GM19023 (cell line): ENCODE data around the gene LPCAT4.
A peak's percentile ranks its signal among the peaks of the same experiment; 100 is the strongest.
"Not testable (repeated sequence)": the region's sequence is repeated elsewhere in the genome, so short reads cannot be mapped to it uniquely, and the experiment has no call there.

Experiments used
- ATAC-seq: cut with Tn5 transposase; IDR thresholded peaks from one replicate; pipeline ENCODE4 v1.9.1; 2021; ENCODE audit warnings: mild to moderate bottlenecking, moderate library complexity; ENCODE audit not compliant: unreplicated experiment

Gene LPCAT4, protein sequence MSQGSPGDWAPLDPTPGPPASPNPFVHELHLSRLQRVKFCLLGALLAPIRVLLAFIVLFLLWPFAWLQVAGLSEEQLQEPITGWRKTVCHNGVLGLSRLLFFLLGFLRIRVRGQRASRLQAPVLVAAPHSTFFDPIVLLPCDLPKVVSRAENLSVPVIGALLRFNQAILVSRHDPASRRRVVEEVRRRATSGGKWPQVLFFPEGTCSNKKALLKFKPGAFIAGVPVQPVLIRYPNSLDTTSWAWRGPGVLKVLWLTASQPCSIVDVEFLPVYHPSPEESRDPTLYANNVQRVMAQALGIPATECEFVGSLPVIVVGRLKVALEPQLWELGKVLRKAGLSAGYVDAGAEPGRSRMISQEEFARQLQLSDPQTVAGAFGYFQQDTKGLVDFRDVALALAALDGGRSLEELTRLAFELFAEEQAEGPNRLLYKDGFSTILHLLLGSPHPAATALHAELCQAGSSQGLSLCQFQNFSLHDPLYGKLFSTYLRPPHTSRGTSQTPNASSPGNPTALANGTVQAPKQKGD

DNA sequence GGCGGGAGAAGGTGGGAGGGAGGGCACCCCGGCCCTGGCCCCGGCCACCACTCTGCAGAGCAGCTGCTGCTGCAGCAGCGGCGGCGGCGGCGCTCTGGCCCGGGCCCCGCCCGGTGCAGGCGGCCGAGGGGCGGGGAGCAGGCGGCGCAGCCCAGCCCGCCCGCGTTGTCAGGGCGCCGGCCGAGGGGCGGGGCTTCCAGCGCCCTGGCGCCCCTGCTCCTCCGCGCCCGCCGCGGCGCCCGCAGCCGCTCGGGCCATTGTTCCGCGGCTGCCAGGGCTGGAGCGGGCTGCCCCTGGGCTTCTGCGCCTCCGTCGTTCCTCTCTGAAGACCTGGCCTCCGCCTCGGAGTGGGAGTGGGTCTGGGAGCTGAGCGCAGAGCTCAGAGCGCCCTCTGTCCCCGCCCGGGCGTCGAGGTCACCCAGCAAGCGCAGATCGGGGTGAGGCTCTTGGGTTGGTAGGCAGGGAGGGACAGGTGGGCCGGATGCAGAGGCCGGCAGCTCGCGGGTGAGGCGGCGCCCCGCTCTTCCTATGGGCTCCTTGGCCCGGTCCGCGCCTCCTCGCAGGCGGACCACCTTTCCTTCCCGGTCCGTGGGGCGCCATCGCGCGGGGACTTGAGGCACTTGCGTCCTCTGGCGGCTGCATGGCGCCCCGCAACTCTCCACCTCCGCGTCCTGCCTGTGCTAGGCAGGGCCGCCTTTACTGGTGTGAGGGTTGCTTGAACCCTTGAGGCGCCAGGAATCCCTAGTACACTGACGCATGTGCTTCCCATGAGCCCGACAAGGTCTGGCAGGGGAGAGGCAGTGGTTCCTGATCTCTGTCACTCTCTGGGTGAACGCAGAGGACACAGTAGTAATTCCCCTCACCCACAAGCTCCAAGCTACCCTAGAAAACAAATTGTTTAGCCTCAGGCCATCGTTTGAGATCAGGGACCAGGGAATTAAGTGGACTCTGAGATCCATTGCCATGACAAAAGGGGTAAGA, at the start of gene LPCAT4:
TSS of gene LPCAT4 (minus strand) at position 96 of the 981 bp plus-strand sequence. CDS start 96 bp downstream, outside the sequence.
- ATAC-seq: peak; percentile 84

DNA sequence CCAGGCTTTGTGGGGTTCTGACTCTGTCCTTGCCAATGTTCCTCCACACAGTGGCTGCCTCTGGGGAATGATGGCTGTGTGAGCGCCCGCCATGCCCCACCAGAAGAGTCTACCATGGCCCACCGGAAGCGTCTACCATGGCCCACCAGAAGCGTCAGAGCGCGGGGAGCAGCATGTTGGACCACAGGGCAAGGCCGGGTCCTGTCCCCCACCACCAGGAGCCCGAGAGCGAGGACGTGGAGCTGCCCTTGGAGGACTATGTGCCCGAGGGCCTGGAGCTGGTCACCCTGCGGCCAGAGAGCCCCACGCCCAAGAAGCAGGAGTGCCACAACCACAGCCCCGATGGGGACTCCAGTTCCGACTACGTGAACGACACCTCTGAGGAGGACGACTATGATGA, 42.5 kb upstream of the LPCAT4 start:
- not testable (repeated sequence) for ATAC-seq

DNA sequence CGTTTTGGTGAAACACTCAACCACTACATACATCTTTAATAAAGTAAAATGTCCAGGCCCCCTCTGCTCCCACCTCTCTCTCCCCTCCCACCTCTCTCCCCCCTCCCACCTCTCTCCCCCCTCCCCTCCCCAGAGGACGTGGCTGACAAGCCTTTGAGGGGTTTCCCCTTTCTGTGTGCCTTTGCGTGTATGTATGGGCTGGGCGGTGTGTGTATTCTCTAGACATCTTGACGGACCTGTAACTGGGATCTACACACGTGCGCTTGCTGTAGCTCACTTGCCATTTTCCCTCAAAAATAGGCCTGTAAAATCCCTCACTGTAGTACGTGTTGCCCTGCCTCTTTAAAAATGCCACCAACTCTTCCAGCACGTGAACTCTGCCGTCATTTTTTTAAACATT, 42.0 kb upstream of the LPCAT4 start:
- not testable (repeated sequence) for ATAC-seq

DNA sequence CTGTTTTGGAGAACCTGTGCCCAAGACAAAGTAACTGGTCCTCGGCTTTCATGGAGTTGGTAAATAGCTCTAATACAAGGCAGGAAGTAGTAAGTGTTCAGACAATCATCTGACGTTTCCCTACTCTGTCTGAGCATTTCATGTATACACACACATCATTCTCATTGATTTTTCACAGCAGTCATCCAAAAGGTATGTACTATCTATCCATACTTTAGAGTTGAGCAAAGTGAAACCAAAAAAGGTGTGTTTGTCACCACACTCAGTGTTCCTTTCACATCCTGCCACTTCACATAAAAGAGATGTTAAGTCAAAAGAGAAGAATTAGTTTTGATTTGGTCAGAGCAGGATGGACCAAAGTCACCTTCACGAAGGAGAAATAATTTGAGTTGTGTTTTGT, 36.9 kb upstream of the LPCAT4 start:
- not testable (repeated sequence) for ATAC-seq

DNA sequence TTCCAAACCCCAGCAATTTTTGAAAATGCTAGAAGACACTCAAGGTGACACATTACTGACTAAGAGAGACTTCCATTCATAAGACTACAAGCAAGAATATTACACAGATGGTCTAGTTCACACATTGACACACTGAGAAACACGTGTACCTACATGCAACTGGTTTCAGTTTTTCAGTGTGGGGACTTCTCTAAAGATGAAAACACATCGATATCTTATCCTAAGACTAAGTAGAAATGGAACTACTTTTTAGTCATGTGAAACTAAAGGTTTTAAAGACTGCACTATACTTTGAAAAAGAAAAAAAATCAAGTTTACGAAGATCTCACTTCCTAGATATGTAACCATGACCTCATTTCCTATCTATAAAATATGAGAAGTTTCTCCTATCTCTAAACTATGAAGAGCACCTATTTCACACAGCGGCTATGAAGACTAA, 36.2 kb upstream of the LPCAT4 start:
- peak; percentile 59 for ATAC-seq

DNA sequence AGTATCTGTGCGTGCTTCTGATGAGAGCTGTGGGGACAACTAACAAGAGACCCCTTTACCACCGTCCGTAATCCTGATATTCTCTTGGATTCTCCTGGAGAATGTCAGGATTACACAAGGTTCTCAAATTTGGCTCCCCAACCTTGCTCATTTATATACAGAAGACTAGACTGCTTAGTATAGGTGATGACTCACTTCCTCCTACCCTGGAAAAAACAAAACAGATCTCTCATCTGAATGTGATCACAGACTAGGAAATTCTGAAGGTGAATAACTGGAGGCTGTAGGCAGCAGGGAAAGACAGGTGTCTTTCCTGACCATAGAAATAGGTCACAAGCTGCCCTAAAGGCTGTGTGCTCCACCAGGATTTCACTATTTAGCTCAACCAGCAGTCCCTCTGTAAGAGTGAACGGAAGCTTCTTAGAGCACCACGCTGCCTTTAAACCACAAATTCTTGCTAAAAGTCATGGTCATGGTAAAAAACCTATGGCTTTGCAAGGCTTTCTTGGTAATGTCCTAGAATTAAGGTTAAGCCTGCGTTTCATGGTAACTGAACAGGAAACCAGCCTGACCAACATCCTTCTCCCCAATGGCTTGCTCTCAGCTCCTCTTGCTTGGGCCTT, 30.8 kb upstream of the LPCAT4 start:
- ATAC-seq: peak; percentile 54

DNA sequence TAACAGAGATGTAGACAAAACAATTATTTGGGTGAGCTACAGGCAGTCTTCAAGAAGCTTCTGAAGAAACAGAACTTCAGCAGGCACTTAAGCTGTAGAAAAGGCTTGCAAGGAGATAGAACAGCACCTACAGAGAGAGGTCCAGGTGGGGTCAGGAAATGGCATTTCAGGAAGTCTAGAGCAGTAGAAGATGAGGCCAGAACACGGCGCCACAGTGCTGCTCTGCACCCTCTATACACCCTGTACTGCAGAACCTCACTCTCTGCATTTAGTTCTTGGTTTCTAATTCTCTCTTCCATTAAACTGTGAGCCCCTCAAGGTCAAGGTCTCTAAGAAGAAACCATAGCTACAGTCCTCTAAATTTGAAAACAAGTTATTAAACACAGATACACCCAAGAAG, 26.0 kb upstream of the LPCAT4 start:
- not testable (repeated sequence) for ATAC-seq

DNA sequence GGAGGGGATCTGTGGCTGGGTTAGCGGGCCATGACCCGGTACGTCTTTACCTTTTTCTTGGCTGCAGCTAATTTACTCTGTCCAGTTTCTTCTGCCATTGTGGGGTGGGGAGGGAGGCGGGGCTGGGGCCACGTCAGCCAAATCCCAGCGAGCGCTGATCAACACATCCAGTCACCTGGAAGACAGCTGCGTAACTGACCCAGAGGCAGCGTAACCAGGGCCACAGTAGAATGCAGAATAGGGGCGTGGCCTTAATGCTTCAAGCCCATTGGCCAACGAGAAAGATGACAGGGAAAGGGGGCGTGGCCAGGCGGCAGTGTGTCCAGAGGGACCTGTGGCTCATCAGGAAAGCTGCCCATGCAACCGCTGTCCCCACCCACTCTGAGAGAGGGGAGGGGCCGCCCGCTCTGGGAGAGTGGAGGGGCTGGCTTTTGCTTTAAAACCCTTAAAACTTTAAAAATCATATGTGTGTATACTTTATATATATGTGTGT, 22.6 kb upstream of the LPCAT4 start:
- ATAC-seq: not testable (repeated sequence)

DNA sequence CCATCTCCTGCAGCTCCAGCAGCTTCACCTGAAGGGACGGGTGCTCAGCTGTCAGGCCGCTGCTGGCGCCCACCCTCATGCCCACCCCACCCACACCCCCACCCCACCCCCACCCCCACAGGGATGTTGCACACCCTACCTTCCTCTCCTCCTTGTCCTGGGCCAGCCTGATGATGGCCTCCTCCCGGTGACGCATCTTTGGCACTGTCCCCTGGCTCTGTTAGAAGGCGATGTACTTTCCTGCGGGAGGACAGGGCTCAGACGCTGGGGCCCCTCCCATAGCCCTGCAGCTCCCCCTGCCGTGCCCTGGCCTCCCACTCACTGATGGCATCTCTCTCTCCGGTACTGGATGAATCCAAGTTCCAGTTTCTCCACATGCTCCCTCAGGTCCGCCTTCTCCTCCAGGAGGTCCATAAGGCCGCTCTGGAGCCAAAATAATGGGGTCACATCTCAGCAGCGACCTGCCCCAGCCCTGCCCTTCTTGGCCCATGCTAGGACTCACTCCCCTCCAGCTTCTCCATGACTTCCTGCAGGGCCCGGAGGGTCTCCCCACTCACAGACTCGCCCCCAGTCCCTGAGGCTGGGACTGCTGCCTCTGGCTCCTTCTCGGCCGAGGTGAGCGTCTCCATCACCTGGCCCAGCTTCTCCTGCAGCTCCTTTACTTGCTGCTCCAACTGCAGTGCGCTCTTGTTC, 15.0 kb upstream of the LPCAT4 start:
- ATAC-seq: not testable (repeated sequence)

DNA sequence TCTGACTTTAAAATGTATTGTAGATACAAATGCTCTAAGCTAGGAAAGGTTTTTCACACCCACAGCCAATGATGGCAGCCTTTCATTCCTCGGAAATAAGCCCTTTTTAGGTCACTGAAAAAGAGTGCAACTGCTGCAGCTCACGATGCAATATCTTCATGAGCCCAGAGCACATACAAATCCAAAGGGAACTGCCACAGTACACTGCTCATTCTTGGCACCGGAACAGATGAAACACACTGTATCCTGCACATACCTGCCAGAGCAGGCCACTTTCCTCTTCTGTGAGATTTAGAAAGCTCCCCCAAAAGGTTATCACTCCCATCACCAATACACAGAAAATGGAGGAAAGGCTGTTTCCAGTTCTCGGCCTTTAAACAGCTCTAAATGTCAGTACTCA, 13.5 kb upstream of the LPCAT4 start:
- not testable (repeated sequence) for ATAC-seq

DNA sequence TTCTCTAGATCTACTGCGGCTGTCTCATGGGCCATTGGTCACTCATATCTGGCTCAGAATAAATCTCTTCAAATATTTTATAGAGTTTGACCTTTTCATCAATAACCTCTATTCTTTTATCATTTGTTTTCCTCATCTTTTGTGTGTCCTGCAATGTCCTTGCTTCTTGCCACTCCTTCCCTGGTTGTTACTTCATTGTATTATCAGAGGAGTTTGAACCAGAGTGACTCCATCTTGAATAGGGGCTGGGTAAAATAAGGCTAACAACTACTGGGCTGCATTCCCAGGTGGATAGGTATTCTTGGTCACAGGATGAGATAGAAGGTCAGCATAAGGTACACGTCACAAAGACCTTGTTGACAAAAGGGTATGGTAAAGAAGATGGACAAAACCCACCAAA, 9.9 kb upstream of the LPCAT4 start:
- ATAC-seq: no peak

DNA sequence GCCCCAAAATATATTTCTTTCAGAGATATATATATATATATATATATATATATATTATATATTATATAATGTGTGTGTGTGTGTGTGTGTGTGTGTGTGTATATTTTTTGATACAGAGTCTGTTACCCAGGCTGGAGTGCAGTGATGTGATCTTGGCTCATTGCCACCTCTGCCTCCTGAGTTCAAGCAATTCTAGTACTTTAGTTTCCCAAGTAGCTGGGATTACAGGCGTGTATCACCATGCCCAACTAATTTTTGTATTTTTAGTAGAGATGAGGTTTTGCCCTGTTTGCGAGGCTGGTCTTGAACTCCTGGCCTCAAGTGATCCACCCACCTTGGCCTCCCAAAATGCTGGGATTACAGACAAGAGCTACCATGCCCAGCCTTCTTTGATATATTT, 8.5 kb upstream of the LPCAT4 start:
- ATAC-seq: not testable (repeated sequence)

DNA sequence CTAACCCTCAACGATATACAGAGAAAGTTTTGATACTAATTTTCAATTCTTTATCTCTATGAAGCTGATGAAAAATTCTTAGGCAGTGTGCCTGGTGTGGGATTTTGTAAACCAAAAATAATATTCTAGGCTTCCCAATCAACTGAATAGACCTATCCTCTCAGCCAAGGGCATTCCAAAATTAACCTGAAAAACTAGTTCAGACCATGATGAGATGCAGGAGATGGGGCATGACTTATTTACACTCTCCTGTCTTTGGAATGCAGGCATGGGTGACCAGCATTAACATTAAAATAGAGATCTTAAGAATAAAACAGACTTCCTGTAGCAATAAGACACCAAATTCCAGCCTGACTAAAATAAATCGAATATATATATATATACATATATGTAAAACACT, 7.8 kb upstream of the LPCAT4 start:
- ATAC-seq: no peak

DNA sequence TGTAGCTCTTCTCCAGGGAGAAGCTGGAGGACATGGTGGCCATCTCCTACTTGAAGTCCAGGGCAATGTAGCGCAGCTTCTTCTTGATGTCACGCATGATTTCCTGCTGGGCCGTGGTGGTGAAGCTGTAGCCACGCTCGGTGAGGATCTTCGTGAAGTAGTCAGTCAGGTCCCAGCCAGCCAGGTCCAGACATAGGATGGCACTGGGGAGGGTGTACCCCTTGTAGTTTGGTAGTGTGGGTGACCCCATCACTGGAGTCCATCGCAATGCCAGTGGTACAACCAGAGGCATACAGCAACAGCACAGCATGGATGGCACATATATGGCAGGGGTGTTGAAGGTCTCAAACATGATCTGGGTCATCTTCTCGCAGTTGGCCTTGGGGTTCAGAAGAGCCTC, 7.0 kb upstream of the LPCAT4 start:
- no peak for ATAC-seq

DNA sequence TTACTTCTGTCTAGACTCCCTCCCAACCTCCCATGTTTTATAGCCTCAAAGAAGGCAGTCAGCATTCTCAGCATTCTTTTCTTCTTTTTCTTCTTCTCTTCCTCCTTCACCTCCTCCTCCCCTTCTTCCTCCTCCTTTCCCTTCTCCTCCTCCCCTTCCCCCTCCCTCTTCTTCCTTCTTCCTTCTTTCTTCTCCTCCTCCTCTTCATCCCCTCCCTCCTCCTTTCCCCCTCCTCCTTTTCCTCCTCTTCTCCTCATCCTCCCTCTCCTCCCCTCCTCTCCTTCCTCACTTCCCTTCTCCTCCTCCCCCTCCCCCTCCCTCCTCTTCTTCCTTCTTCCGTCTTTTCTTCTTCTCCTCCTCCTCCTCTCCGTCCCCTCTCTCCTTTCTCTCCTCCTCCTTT, 3.6 kb upstream of the LPCAT4 start:
- ATAC-seq: no peak

DNA sequence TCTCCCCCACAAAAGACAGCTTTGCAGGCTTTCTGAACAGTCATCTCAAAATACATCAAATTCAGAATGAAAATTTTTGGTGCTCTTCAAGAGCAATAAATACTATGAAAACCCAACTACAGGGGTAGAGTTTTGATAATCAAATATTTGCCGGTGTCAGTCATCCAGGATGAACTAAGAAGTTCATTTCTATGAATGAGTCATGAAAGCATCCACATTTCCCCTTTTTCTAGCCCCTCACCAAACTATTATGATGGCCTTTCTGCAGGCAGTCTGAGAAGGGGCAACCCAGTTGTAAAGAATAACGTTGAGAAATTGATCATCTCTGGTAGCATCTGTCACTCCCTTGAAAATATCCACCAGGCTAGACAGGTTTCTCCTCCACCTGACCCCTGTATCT, 3.1 kb upstream of the LPCAT4 start:
- ATAC-seq: no peak

DNA sequence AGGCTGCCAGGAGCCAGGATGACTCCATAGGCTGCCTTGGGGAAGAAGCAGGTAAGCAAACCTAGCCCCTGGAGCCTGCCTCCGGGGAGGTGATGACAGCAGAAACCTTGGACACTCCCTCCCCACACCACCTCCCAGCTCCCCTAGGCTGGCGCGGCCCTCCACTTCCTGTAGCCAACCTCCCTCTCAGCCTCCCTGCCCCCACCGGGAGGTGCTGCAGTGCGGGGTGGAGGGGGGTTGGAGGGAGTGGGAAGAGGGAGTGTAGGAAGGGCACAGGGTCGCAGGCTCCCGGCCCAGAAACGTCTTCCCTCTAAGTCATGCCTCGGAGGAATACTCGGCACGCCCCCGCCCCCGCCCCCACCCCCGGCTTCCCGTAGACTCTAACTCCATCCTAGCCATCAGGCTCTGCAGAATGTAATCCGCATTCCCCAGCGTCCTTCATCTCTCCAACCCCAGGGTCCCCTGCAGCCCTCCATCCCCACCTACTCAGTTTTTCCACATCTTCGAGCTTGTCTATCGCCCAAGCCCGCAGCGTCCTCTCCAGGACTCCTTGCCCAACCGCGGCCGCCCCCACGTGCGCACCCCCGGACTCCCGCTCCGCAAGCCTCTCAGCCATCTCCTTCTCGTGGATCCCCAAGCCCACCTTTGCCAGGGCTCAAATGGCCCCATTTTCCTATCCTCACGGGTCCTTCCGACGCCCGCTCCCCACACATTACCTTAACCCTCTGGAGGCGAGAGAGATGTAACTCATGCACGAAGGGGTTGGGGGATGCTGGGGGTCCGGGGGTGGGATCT, 528 bp downstream of the LPCAT4 start:
- ATAC-seq: peak; percentile 21

DNA sequence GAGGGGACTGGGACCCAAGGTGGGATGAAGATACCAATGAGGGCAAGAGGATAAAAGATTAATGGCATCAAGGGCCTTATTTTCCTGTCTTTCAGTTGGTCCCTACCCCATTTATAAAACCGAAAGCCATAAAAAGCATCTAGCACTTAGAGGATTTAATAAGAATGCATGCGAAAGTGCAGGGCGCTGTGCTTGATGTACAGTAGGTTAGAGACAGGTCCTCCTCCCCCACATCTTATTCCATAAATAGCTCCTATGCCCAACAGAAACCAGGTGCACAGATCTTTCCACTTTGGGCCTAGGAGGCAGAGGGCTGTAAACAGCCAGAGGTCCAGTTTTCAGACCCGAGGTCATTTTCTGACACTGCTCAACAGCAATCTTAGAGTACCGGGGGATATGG, 1.2 kb downstream of the LPCAT4 start:
- ATAC-seq: no peak

DNA sequence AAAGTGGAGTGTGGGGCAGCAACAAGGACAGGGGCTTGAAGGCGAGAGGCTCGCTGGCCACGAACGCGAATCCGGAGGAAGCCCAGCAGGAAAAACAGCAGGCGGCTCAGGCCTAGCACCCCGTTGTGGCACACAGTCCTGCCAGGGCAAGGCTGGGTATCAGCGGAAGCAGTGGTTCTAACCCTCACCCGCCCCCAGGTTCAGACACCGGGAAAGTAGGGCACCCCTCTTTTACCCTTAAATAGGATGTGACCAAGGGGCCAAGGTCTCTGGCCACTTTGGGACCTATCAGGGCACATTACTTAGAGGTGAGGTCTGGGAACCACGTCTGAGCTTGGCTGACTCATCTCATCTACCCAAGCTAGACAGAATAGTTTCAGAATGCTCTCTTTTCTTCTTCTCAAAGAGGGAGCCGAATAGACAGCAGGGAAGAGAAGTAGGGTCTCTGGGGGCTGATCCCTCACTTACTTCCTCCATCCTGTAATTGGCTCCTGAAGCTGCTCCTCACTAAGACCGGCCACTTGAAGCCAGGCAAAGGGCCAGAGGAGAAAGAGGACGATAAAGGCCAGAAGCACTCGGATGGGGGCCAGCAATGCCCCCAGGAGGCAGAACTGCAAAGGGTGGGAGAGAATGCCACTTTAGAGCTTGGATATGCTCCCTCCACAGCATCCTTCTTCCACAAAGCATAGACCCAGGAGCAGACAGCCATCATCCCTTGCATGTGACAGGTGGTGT, 1.7 kb downstream of the LPCAT4 start:
- no peak for ATAC-seq
